ENCODE measurements around the gene DUS1L. TPM values are rescaled to one million over a fixed set of nuclear protein-coding genes. Genes with fewer than 3 reads are reported as not detected.
"Not testable (repeated sequence)": the region's sequence is repeated elsewhere in the genome, so short reads cannot be mapped to it uniquely, and the experiment has no call there.

The DUS1L gene
- total RNA-seq, 1 donor from 2014 or later: 18.8 TPM

DNA sequence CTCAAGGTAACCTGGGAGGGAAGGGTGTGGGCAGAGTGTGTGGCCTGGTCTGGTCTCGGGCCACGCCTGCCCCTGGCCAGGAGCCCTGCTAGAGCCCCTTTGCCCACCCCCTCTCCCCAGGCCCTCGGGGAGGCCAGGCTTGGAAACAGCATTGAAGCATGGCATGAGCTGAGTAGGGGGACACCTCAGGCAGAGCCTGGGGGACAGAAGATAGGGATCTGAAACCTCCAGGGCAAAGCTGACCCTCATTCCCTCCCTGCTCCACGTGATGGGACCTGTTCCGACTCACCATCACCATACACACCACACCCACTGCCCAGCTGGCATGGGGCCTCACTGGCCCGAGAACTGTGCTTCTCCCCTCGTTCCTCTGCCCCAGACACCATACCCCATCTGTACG, 16.5 kb downstream of the DUS1L start:
- FAIRE-seq (no peak), DNase-seq (ENCODE audit: low spot score in 2 of 2) (no peak)

DNA sequence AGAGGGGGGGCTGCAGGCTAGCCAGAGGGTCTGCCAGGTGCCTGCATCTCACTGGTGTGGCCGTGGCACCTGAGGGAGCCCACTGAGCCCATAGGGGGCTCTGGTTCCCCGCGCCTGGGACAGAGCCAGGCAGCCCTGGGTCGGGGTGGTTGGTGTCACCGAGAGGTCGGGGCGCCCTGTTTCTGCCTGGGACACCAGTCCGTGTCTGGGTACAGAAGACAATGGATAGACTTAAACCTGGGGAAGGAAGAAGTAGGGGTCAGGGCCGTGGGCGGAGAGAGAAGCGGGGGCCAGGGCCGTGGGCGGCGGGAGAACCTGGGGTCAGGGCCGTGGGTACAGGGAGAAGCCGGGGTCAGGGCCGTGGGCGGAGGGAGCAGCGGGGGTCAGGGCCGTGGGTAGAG, 17.0 kb downstream of the DUS1L start:
- DNase-seq (ENCODE audit: low spot score in 2 of 2) (no peak), FAIRE-seq (no peak)

DNA sequence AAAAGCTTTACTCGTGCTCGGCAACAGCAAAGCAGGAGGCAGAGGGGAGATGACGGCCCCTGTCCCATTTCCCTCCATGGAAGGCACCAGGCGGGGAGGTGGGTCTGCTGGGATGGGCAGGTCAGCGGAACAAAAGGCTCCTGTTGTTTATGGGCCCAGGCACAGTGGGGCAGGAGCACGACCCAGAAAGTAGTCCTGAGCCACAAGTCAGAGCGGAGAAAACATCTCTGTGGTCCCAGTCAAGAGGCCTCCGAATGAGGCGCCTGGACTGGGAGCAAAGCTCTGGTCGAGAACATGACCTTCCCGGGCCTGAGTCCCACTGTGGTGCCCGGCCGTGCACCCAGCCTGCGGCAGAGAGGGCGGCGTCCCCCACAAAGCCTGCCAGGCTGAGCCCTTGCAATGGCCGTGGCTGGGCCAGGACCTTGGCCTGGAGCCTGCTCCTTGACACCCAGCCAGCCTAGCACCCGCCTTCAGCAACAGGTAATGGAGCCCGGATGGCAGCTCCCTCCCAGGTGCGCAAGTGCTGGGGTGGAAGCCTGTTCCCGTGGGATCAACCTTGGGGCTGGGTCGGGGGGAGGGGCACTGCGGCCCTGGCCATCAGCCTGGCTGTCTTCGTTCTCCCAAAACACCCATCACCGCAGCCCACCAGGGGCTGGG, 17.6 kb downstream of the DUS1L start:
- FAIRE-seq: no peak

DNA sequence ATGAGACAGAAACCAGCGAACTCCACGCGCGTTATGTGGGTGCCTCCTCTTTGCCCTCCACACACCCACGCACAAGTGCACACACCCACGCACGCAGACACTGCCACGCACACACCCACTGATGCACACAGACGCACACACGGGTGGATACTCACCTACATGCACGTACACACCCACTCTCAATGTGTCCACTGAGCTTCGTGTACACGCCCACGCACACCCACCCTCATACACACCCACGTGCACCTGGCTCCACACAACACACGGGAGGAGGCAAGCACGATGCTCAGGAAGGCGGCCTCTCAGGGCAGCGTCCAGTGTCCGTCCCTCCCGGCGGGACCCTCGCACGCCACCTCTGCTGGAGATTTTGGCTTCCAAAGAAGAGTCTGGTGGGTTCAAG, 18.2 kb downstream of the DUS1L start:
- FAIRE-seq (no peak), DNase-seq (ENCODE audit: low spot score in 2 of 2) (no peak)

More for the DNA sequence above, 17.6 kb downstream of the DUS1L start:
- no peak for DNase-seq (ENCODE audit: low spot score in 2 of 2)

DNA sequence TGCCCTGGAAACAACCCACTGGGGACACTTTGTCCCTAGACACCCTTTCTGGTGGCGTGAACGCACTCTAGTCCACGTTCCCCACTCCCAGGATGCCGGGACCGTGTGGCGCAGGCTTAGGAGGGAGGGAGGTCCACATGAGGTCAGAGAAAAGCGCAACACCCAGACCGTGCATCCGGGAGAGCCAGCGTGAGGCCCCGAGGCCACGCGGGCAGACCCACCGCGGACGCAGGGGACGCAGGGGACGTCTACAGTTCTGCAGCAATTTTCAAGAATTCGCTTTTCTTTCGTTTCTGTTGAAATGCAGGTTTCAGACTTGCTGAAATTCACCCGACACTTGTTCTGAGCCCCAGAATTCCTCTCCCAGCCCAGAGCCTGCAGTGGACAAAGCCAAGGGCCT, 18.7 kb downstream of the DUS1L start:
- DNase-seq (ENCODE audit: low spot score in 2 of 2) (no peak), FAIRE-seq (no peak)

DNA sequence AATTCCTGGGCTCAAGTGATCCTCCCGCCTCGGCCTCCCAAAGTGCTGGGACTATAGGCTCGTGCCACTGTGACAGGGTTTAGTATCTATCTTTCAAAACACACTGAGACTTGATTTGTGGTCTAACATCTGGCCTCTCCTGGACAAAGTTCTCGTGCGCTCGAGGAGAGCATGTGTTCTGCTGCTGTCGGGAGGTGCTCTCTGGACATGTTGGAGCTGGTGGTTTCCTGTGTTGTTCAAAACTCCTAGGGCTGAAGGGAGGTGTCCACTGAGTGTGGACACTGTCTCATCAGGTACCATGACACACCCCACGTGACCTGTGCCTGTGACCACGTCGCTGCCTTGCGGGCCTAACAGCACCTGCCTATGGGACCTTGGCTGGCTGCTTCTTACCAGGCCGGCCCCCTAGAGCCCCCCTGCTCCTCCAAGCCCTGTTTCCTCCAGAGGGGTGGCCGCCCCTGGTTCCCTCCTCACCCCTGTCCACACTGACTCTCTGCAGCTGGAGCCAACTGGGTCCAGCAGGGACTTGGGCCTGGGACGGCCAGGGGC, 19.6 kb downstream of the DUS1L start:
- FAIRE-seq (no peak), DNase-seq (ENCODE audit: low spot score in 2 of 2) (no peak)

DNA sequence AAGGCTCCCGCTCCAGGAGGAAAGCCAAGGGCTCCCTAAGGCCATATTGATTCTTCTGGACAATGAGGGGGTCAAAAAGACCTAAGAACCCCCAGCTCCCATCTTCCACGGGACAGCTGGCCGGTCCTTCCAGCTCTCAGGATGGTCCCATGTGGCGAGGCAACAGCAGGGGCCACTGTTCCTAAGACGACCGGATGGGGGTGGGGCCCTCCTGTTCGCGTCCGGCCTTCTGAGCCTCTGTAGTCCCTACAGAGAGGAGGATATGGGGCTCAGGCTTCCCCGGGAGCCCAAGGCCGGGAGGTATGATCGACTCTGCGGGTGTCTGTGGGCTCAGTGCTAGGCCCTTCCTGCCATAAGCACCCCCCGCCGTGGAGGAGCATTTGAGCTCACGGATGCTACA, 22.1 kb downstream of the DUS1L start:
- FAIRE-seq: no peak
- DNase-seq (ENCODE audit: low spot score in 2 of 2): no peak

DNA sequence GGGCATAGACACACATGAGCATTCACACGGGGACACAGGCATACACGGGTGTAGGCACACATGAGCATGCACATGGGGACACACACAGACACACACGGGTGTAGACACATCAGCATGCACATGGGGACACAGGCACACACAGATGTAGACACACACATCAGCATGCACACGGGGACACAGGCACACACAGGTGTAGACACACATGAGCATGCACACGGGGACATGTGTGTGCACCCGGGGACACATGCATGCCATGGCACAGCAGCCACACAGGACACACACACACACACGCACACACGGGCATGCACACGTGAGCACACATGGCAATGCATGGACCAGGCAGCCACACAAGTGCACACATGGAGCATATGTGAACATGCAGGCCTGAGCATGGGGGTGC, 23.0 kb downstream of the DUS1L start:
- DNase-seq (ENCODE audit: low spot score in 2 of 2) (no peak), FAIRE-seq (no peak)

DNA sequence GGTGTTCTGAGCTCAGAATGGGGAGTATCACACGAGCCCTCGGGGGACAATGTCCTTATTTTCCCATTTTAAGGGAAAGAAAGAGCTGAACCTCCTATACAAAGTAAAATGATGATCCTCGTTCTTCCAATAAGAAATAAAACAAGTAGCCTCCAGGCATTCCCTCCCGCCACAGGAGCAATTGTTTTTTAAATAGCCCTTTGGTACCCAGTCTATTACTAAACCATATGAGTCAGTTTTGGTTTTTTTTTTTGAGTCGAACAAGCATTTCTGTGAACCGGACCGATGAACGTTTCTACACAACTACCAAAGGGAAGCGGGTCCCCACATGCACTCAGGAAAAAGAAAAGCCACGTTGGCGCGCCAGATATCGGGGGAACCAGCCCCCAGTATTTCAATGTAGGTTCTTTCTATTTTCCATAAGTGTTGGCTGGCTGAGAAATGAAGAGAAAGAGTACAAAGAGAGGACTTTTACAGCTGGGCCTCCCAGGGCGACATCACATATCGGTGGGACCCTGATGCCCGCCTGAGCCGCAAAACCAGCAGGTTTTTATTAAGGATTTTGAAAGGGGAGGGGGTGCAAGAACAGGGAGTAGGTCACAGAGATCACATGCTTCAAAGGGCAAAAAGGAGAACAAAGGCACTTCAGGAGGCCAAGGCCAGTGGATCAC, 24.3 kb downstream of the DUS1L start:
- DNase-seq (ENCODE audit: low spot score in 2 of 2) (no peak), FAIRE-seq (no peak)

DNA sequence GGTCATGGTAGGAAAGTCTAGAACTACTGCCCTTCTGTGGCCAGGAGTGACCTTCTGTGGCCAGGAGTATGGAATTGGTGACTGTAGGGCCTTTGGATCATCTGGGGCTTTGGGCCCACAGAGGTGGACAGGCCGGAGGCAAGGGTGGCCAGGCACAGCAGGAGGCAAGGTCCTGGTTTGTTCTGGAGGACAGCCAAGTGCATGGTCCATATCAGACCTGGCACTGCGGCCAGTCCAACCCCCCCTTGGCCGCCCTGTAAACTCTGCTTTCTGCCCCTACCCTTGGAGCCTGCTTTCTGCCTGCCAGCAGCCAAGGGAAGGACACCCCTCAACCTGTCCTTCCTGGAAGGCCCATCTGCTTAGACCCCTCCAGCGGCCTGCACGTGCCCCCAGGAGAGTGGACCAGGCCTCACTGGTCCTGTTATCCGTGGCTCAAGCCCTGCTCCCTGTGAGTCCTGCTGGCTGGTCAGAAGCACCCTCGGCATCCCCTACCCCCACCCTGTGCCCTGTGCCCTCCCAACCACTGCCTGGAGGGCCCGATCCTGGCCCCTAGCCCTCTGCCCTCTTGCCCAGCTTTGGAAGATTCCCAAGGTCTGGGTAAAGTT, 25.8 kb downstream of the DUS1L start:
- no peak for FAIRE-seq
- DNase-seq (ENCODE audit: low spot score in 2 of 2): no peak

DNA sequence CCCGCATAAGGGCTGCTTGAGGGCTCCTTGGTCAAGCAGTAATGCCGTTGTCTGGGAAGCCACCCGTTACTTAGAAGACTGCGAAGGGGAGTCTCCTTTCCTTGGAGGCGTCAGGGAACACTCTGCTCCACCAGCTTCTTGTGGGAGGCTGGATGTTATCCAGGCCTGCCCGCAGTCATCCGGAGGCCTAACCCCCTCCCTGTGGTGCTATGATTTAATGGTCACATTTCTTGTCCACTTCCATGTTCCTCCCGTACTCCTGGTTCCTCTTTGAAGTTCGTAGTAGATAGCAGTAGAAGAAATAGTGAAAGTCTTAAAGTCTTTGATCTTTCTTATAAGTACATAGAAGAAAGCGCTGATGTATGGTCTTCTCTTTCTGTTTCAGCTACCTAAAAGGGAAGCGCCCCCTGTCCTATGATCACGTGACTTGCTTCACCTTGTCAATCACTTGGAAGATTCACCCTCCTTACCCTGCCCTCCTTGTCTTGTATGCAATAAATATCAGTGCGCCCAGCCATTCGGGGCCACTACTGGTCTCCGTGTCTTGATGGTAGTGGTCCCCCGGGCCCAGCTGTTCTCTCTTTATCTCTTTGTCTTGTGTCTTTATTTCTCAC, 26.7 kb downstream of the DUS1L start:
- not testable (repeated sequence) for DNase-seq (ENCODE audit: low spot score in 2 of 2); FAIRE-seq

DNA sequence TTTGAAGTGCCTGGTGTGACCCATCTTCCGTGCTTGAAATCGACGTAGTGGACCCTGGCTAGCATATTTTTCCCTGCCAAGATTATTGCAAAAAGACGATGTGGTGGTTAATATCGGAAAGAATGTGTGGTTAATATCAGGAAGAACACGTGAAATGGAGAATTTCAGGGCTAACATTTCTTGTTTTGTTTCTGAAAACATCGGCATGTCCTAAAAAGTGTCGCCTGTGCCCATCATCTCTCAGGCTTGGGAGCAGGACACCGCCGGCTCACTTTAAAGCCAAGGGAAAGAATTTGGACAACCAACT, 27.8 kb downstream of the DUS1L start:
- DNase-seq (ENCODE audit: low spot score in 2 of 2) (no peak), FAIRE-seq (no peak)

DNA sequence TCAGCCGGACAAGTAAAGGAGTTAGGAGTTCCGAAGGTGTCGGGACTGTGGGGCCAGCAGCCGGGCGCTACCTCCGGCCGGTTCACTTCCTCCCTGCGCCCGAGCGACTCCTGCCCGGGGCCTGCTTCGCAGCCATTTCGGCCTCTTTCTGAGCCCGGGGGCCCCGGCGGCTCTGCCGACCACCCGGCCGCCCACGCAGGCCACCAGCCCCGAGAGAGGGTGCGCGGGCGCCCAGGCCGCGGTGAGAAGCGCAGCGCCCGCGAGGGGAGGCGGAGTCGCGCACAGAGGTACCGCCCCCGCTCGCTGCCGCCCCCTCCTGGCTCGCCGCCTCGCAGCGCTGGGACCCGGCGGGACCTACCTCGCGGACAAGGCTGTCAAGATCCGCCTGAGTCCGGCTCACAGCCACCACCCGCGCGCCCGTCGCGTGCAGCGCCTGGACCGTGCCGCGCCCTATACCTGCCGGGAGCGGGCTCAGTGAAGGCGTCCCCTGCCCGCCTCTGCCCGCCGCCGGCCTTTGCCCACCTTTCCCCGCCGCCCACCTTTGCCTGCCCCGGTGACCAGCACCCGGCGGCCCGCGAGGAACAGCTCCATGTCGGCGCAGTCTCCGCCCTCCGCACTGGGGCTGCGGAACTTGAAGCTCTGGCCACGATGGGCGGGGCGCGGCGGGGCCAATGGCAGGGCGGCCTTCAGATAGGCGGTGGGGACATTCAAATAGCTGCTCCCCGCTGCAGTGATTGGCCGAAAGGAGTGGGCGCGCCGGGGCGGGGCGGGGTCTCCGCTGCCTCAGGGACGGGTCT, 28.3 kb downstream of the DUS1L start, which contains the start of gene DCXR:
DCXR (minus strand) TSS at position 606 of the 797 bp plus-strand sequence; CDS start at position 591, 15 bp downstream.
- peak; percentile 96 to 98 for DNase-seq (ENCODE audit: low spot score in 2 of 2)
- no peak for FAIRE-seq

DNA sequence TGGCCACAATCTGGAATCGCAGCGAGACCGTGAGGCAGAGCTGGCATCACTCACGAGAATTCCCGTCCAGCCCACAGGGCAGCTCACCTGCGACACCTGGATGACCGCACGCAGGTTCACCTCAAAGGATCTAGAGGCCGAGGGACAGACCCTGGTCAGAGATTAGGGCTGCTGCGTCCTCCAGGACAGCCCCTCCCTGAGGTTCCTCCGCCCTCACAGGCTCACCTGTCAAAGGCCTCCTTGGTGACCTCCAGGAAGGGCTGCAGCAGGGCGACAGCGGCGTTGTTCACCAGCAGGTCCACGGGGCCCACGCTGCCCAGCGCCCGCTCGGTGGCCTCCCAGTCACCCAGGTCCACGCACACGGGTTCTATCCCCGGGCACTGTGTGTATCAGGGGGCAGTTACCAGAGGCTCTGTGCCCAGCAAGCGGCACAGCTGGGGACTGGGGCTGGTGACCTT, 28.9 kb downstream of the DUS1L start:
- no peak for FAIRE-seq
- no peak for DNase-seq (ENCODE audit: low spot score in 2 of 2)

DNA sequence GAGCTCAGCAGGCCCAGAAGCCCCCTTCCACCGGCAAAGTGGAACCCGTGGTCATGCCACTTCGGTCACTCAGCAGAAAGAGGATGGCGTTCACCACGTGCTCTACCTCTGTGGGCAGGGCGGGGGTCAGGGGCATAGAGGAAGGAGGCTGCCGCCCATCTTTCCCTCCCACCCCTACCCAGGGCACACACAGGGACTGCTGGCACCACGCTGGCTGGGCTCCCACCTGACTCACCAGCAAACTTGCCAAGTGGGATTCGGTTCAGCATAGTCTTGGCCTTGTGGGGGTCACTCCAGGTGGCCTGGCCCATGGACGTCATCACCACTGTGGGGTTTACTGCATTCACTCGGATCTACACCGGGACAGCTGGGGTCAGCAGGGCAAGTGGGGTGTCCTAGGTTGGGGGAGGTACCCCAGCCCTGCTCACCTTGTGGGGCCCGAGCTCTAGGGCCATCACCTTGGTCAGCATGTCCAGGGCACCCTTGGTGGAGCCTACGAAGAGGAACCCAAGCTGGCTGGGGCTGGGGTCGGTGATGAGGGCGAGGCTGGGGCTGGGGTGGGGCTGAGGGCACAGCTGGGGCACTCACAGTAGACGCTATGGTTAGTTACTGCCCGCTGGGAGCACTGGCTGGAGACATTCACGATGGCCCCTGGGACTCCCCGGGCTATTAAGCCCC, 29.5 kb downstream of the DUS1L start:
- FAIRE-seq (no peak), DNase-seq (ENCODE audit: low spot score in 2 of 2) (no peak)

DNA sequence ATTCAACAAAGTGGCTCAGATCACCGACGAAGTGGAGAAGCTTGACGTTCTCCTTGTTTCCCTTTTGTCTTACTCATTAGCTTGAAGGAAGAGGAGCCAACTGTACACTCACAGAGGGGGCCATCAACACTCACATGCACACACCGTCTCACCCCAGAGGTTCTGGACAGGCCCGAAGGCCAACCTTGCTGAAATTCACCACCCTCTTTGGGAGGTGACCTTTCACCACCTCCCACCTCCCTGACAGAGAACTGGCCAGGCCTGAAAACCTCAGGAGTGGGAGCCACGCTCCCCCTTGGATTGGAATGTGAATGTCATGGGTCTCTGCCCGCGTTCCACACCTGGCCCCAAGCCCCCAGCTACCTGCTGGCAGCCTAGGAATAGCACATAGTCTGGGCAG, 30.1 kb downstream of the DUS1L start:
- no peak for DNase-seq (ENCODE audit: low spot score in 2 of 2)
- no peak for FAIRE-seq

DNA sequence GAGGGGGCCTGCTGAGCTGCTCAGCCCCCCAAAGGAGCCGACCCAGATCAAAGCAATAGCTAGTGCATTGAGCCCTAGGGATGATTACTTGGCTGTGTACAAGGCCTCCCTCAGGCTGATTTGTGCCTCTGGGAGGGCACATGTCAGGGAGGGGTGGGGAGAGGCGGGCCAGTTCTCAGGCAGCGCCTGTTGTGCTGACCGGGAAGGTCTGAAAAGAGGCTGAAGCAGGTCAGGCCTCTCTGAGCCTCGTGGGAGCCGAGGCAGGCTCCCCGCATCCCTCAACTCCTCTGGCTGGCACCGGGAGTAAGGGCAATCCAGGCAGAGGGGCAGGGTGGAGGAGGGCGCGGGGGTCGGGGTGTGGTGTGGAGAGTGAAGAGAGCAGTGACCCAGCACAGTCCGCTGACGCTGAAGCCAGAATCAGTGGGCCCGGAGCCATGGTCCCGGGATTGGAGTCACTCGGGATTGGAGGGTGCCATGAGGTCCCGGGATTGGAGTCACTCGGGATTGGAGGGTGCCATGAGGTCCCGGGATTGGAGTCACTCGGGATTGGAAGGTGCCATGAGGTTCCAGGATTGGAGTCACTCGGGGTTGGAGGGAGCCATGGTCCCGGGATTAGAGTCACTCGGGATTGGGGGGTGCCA, 31.1 kb downstream of the DUS1L start:
- DNase-seq (ENCODE audit: low spot score in 2 of 2) (no peak), FAIRE-seq (no peak)

DNA sequence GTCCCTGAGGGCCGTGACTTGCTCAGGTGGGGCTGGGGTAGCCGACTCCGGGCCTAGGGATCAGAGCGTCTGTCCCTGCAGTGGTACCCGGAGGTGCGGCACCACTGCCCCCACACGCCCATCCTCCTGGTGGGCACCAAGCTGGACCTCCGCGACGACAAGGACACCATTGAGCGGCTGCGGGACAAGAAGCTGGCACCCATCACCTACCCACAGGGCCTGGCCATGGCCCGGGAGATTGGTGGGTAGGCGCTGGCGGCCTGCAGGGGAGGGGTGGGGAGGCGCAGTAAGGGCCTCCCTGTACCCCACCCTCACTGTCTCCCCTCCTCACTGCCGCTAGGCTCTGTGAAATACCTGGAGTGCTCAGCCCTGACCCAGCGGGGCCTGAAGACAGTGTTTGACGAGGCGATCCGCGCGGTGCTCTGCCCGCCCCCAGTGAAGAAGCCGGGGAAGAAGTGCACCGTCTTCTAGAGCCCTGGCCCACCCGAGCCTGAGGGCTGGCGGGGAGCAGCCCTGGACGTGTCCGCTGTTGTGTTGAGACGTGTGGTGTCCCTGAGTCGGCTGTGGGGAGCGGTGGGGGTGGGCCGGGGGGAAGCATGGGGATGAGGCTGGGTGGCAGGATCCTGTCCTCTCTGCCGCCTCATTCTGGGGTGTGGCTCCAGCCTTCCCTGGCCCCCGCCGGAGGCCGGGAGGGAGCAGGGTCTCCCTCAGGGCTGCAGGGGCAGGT, 32.1 kb downstream of the DUS1L start:
- FAIRE-seq (no peak), DNase-seq (ENCODE audit: low spot score in 2 of 2) (no peak)
